GM19099 (cell line): Measurements from ENCODE around the gene VEZF1.
A peak's percentile ranks its signal among the peaks of the same experiment; 100 is the strongest.

Experiments used
- POLR2A ChIP-seq: IDR thresholded peaks from 3 replicates; pipeline ENCODE4 v1.6.1; 2011; ENCODE audit warnings: low read depth; ENCODE audit not compliant: insufficient read length; ENCODE audit errors: extremely low read depth

Gene VEZF1, protein sequence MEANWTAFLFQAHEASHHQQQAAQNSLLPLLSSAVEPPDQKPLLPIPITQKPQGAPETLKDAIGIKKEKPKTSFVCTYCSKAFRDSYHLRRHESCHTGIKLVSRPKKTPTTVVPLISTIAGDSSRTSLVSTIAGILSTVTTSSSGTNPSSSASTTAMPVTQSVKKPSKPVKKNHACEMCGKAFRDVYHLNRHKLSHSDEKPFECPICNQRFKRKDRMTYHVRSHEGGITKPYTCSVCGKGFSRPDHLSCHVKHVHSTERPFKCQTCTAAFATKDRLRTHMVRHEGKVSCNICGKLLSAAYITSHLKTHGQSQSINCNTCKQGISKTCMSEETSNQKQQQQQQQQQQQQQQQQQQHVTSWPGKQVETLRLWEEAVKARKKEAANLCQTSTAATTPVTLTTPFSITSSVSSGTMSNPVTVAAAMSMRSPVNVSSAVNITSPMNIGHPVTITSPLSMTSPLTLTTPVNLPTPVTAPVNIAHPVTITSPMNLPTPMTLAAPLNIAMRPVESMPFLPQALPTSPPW

DNA sequence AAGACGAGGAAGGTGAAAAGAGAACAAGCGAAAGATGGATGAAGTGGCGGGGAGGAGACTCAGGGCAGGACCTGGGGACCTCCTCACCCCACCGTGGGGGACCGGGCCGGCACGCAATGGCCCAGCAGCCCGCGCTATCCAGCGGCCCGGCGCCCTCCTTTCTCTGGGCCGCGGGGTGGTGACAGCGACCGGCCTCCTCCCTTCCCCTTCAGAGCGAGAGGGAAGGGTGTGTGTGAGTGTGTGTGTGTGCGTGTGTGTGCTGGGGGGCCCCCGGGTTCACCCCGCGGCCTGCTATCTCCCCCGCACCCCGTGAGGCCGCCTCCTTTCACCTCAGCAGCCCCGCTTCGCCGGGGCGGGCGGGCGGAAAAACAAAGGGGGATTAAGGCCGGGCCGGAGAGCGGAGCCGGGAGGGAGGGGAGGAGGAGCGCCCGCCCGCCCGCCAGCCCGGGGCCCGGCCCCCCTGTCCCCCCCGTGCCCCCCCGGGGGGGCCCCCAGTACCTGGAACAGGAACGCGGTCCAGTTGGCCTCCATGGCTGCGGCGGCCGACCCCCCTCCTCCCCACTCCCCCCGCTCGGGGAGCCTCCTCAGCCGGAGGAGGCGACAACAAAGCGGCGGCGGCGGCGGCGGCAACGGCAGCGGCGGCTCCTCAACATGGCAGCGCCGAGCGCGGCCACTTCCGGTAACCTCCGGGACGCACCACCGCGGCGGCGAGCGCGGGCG lies at the start of gene VEZF1:
Gene VEZF1 (minus strand): TSS at position 674 of the 720 bp plus-strand sequence. CDS start 143 bp downstream, at position 531.
- peak; percentile 44 for TF ChIP-seq POLR2A

DNA sequence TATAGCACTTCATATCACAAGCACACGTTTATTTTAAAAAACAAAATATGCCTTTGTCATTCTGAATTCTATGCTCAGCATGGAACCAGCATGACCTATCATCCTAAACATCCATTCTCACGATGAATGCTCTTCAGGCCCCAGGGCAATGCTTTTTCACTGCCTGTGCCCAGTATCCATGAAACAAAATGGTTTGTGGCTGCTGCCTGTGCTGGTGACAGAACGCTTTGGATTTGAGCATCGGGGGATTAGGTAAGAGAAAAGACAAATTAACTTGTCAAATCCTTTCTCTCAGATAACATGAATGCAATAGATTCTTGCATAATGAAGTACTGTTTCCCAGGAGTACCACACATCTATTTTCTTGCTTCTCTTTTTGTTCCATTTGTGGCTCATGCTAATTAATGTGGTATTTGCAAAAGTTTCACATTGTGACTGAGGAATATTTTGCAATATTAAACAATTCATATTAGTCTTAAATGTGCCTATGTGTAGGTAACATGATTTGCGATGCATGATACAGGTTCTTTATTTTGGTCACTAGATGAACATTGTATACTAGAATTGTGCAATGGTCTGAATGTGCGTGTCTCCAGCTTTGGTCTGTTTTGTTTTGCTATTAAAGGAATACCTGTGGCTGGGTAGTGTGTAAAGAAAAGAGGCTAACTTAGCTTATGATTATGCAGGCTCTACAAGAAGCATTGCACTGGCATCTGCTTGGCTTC lies 44.8 kb upstream of the VEZF1 start:
- no peak for TF ChIP-seq POLR2A

DNA sequence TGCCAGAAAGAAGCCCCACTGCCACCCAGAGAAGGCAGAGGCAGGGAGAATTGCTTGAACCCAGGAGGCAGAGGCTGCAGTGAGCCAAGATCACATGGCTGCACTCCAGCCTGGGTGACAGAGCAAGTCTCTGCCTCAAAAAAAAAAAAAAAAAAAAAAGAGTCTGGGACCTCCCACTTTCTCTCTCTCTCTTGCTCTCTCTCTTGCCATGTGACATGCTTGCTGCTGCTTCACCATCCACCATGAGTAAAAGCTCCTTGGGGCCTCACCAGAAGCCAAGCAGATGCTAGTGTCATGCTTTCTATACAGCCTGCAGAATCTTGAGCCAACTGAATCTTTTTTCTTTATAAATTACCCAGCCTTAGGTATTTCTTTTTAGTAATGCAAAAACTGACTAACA lies 40.5 kb upstream of the VEZF1 start:
- TF ChIP-seq POLR2A = no peak

DNA sequence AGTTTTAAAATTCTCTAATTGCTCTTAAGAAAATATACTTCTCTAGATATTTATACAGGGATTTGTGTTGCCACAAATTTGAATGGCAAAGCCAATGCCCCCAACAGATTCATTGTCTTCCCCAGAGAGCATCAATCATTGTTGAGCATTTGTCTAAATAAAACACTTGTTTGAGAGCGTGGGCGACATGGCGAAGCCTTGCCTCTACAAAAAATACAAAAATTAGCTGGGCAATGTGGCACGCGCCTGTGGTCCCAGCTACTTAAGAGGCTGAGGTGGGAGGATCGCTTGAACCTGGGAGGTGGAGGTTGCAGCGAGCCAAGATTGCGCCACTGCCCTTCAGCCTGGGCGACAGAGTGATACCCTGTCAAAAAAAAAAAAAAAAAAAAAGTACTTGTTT lies 32.3 kb upstream of the VEZF1 start:
- TF ChIP-seq POLR2A = no peak

DNA sequence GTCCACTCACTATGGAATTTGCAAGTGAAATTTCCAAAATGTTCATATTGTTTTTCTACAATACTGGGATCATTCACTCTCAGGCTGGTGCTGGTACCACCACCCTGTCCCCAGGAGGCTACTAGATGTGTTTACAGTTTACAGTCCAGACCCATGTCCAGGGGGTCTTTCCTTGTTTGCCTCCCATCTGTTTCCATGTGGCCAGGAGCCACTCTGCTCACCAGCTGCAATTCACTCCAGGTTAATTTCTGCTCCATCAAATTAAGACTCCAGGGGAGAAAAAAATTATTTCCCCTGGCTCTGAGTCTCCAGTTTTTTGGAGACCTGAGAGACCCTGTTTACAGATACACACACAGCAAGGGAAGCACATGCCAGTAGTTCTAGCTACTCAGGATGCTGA lies 31.5 kb upstream of the VEZF1 start:
- TF ChIP-seq POLR2A = no peak

DNA sequence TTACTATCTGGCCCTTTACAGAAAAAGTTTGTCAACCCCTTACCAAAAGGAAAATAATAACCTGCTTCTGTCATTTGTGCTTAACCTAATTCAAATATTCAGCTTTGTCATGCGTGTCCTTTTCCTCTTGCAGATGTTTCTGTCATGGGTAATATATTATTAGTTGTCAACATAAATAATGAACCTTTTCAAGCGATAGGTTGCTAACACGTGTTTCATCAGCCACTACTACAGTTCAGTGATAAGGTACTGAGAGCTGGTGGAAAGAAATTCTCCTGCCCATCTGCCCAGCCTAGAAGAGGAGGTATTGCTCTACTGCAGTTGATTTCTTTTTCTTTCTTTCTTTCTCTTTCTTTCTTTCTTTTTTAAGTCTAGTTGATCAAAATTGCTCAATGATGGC lies 31.0 kb upstream of the VEZF1 start:
- TF ChIP-seq POLR2A = no peak

DNA sequence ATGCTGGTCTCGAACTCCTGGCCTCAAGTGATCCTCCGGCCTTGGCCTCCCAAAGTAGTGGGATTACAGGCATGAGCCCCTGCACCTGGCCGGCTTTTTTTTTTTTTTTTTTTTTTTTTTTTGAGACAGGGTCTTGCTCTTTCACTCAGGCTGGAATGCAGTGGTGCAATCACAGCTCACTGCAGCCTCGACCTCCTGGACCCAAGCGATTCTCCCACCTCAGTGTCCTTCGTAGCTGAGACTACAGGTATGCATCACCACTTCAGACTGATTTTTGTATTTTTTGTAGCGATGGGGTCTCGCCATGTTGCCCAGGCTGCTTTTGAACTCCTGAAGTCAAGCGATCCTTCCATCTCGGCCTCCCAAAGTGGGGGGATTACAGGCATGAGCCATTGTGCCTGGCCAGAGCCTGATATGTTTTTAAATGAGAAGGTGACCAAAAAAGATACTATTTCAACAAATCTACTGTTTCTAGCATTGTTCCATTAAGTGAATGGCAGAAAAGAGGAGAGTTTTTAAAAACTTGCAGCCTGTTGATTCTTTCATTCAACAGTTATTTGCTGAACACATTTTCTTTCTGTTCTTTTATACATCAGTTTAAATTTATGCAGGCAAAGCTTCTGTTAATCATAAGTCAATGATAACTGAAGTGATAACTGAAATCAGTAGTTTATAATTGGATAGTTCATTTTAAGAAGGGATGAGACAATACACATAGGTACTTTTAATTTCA lies 22.2 kb upstream of the VEZF1 start:
- TF ChIP-seq POLR2A = no peak

DNA sequence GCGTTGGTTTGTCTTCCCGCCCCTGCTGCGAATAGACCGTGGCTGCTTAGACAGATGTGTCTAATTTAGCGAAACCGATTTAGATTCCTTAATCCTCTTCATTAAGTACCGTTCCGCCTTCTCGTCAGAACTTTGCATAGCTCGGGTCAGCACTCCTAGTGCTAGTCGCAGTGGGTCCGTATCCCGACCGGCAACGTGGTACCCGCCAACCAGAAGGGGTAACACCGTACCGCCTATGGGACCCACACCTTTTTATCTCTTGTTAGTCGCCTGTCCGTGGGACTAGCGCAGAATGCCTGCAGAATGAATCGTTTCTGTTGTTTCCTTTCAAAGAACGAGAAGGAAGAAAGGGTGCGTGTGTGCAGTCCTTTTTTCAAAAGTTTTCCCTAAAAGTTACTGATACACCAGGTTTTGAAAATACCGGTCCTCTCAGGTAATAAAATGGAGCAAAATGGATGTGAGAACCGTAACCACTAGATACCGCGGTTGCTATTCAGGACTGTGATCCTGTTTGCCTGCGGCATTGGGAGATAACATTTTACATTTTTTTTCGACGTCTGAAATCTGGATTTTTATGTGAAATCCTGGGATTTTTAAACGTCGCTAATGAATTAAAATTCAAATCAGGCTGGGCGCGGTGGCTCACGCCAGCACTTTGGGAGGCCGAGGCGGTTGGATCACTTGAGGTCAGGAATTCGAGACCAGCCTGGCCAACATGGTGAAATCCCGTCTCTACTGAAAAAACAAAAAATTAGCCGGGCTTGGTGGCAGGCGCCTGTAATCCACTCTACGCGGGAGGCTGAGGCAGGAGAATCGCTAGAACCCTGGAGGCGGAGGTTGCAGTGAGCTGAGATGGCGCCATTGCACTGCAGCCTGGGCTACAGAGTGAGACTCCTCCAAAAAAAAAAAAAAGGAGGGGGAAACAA lies 20.0 kb upstream of the VEZF1 start:
- TF ChIP-seq POLR2A = peak; percentile 57

DNA sequence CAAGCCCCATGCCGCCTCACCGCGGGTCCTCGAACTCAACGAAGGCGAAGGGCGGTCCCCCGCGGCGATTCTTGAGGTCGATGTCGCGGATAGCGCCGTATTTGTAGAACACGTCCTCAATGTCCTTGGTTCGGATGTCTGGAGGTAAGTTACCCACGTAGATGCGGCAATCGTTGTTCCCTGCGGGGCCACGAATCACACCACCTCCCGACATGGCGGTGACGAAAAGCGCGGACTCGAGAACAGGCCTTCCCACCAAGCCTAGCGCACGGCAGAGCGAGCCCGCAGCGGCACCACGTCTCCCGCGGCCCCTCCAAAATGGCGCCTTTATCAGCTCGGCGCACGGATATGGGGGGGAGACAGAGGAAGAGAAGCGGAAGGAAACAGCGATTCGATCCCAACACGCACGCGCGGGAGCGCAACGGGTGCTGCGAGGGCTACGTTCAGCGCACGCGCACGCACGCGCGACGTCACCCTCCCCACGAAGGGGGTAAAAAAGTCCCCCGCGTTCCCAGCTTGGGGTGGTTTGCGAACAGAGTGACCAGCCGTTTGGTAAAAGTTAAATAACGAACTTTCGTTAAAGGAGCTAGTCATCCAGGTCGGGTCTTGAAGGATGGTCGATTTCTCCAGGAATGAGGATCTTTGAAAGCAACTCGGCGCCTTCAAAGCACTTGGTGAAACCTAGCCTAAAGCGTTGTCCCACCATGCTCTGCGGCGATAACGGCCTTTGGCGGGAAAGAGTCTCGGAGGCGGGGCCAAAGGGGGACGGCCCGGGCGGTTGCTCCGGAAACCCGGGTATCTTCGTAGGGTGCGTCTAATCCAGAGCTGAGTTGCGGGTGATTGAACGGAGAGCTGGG lies 19.1 kb upstream of the VEZF1 start, which contains the start of gene SRSF1:
Gene SRSF1 (minus strand): TSS at position 323 of the 857 bp plus-strand sequence. CDS start 109 bp downstream, at position 214.
- TF ChIP-seq POLR2A = peak; percentile 97

DNA sequence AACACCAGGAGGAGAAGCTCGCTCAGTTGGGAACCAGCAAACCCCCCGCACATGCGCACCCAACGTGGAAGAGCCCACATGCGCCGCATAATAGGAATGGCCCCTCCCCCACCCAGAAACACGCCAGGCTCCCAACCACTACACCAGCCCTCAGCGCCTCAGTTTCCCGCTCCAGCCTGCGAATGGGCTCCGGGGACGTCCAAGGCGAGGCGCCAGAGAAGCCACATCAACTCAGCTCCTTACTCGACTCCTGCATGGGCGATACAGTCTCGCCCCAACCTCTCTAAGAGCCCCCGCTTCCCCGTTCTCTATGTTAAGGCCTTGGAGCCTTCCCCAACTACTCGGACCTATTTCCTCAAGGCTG lies 18.5 kb upstream of the VEZF1 start:
- no peak for TF ChIP-seq POLR2A

DNA sequence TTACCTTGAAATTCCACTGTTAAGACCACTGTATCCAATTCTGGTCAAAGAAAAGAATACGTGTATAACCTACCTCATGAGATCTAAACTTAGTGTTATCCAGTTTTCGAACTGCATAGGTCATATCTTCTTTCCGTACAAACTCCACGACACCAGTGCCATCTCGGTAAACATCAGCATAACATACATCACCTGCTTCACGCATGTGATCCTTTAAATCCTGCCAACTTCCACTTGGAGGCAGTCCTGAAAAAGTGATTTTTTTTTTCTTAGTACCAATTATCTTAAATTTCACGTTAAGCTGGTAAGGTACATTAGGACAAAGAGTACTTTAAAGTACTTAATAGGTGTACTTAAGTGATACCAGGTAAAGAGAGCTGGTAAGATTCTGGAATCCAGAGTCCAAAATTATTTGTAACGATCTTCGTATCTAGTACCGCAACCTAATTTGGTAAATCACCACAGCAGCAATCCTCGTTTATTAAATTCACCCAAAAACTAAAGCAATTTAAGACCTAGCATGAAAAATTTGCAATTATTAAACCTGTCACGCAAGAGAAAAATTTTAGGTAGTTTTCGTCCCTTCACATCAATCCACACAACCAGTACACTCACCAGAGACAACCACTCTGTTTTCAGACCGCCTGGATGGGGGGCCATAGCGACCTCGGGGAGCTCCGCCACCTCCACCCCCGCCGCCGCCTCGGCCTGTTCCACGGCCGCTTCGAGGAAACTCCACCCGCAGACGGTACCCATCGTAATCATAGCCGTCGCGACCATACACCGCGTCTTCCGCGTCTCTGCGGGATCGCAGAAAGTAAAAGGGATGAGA lies 17.9 kb upstream of the VEZF1 start:
- no peak for TF ChIP-seq POLR2A
